T-helper 2 cell treated with Interferon-gamma antibody and Interleukin-4, amounts not matched to agents 100 ng/mL and 5 ng/mL, for 36 hours (primary cell): Measurements from ENCODE around the gene CA4. TPM values are rescaled to one million over a fixed set of nuclear protein-coding genes. Genes with fewer than 3 reads are reported as not detected.

Experiments
- intact Hi-C: fragments of 100-400 bp; cut with micrococcal nuclease; formaldehyde crosslinking; loops from one replicate; pipeline ENCODE4 v1.15.1; 2023
- total RNA-seq: library from RNA; stranded (reverse); gene quantifications from 2 replicates; pipeline ENCODE4 v1.2.3, GENCODE V29; 2022

CA4 gene
- total RNA-seq, 1 donor from 2014 or later = not detected

GRCh38 chr17:60153606-60154390, 4.0 kb downstream of the CA4 start:
- intact Hi-C loops = no loop called here

GRCh38 chr17:60154616-60155426, 5.0 kb downstream of the CA4 start:
- intact Hi-C loops = no loop called here

- intact Hi-C loops = no loop called here
These were observed 5.6 kb downstream of the CA4 start for GRCh38 chr17:60155427-60155814.

GRCh38 chr17:60155815-60156214, 6.0 kb downstream of the CA4 start:
- intact Hi-C loops = no loop called here

GRCh38 chr17:60156746-60157145, 7.0 kb downstream of the CA4 start:
- intact Hi-C loops = no loop called here

- intact Hi-C loops = no loop called here
These were observed 7.8 kb downstream of the CA4 start for GRCh38 chr17:60157487-60158040.

- intact Hi-C loops = no loop called here
These were observed 9.1 kb downstream of the CA4 start for GRCh38 chr17:60158751-60159478.

- intact Hi-C loops = no loop called here
These were observed 9.7 kb downstream of the CA4 start for GRCh38 chr17:60159479-60159866.

- intact Hi-C loops = no loop called here
These were observed 11.2 kb downstream of the CA4 start for GRCh38 chr17:60160829-60161501.

- intact Hi-C loops = no loop called here
These were observed 12.0 kb downstream of the CA4 start for GRCh38 chr17:60161598-60162330.

- intact Hi-C loops = no loop called here
These were observed 13.5 kb downstream of the CA4 start for GRCh38 chr17:60163108-60163784.

GRCh38 chr17:60164164-60164563, 14.4 kb downstream of the CA4 start:
- intact Hi-C loops = no loop called here

GRCh38 chr17:60164697-60165096, 14.9 kb downstream of the CA4 start:
- intact Hi-C loops = no loop called here

- intact Hi-C loops = no loop called here
These were observed 15.4 kb downstream of the CA4 start for GRCh38 chr17:60165223-60165622.

- intact Hi-C loops = no loop called here
These were observed 16.2 kb downstream of the CA4 start for GRCh38 chr17:60165971-60166370.

GRCh38 chr17:60167065-60167741, 17.4 kb downstream of the CA4 start:
- intact Hi-C loops = no loop called here

- intact Hi-C loops = no loop called here
These were observed 18.9 kb downstream of the CA4 start for GRCh38 chr17:60168654-60169053.

- intact Hi-C loops = no loop called here
These were observed 20.4 kb downstream of the CA4 start for GRCh38 chr17:60169921-60170817.
